ENCODE measurements around the gene HS3ST1.
A peak's percentile ranks its signal among the peaks of the same experiment; 100 is the strongest.

HS3ST1 gene

DNA sequence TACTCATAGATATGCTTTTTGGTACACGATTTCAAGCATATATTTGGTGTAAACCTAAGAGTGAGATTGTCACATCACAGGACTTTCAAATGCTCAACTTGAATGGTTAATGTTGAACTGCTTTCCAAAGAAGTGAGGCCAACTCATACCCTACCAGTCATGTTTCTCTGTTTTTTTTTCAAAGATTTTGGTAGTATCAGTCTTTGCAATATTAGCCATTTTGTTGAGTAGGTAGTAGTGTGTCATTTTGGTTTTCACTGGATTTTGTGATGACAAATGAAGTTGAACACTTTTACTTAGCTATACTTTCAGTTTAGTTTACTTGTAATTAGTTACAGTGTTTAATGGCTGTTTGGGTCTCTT lies 12.5 kb upstream of the HS3ST1 start:
- DNase-seq (no peak), ATAC-seq (no peak)
- Mint-ChIP-seq H3K9me3 (peaks cover 0 to 6% of the 10 kb centered on the region in 2 donors), H3K4me1 (no peaks in the 10 kb centered on the region), H3K27me3 (no peaks in the 10 kb centered on the region), H3K27ac (no peak overlapping the region), H3K4me3 (no peak overlapping the region)

DNA sequence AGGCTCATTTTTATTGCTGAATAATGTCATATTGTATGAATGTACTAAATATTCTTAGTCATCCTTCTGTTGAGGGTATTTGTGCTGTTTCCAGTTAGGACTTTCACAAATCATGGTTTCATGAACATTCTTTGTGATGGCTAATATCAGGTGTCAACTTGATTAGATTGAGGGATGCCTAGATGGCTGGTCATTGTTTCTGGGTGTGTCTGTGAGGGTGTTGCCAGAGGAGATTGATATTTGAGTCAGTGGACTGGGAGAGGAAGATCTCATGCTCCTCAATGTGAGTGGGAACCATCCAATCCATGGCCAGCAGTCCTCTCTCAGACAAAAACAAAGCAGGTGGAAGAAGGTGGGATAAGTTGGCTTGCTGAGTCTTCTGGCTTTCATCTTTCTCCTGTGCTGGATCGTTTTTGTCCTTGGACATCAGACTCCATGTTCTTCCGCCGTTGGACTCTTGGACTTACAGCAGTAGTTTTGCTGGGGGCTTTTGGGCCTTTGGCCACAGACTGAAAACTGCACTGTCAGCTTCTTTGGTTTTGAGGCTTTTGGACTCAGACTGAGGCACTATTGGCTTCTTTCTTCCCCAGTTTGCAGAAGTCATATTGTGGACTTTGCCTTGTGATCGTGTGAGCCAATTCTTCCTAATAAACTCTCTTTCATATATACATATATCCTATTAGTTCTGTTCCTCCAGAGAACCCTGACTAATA lies 11.9 kb upstream of the HS3ST1 start:
- Mint-ChIP-seq H3K4me1 (no peaks in the 10 kb centered on the region), H3K27me3 (no peaks in the 10 kb centered on the region), H3K27ac (no peak overlapping the region), H3K4me3 (no peak overlapping the region), H3K9me3 (peaks cover 0 to 6% of the 10 kb centered on the region in 2 donors)
- ATAC-seq (no peak), DNase-seq (no peak)

DNA sequence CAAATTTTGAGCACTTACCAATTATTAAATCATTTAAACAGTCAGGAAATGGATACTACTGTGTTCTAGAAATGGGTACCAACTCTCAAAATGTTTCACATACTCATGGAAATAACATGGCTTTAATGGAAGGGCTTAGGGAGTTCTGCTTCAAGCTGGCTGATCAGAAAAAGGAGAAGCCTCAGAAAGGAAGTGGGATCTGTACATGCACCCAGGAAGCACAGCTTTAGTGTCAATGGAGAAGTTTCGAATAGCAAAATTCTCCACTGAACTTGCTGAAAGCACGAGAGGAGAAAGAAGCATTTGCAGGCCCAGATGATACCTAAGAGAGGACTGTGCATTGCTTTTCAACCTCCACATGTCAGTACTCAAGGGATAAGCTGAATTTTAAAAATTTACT lies 11.1 kb upstream of the HS3ST1 start:
- Mint-ChIP-seq H3K4me3 (no peak overlapping the region), H3K27ac (no peak overlapping the region), H3K9me3 (peaks cover 0 to 6% of the 10 kb centered on the region in 2 donors), H3K27me3 (no peaks in the 10 kb centered on the region), H3K4me1 (no peaks in the 10 kb centered on the region)
- ATAC-seq (no peak), DNase-seq (no peak)

DNA sequence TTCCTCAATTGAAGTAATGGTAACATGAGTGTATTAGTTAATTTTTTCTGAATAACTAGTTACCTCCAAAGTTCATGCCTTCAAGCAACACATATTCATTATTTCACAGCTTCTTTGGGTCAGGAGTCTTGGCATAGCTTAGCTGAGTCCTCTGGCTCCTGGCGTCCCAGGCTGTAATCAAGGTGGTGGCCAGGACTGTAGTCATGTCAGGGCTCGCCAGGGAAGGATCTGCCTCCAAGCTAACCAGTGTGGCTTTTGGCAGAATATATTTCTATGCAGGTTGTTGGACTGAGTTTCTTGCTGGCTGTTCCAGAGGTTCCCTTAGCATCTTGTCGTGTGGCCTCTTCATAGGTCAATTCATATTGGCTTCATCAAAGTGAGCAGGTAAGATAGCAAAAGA lies 10.0 kb upstream of the HS3ST1 start:
- Mint-ChIP-seq H3K9me3 (peaks cover 0 to 2% of the 10 kb centered on the region in 2 donors), H3K4me3 (no peak overlapping the region), H3K27ac (no peak overlapping the region), H3K27me3 (no peaks in the 10 kb centered on the region), H3K4me1 (no peaks in the 10 kb centered on the region)
- no peak for ATAC-seq
- no peak for DNase-seq

DNA sequence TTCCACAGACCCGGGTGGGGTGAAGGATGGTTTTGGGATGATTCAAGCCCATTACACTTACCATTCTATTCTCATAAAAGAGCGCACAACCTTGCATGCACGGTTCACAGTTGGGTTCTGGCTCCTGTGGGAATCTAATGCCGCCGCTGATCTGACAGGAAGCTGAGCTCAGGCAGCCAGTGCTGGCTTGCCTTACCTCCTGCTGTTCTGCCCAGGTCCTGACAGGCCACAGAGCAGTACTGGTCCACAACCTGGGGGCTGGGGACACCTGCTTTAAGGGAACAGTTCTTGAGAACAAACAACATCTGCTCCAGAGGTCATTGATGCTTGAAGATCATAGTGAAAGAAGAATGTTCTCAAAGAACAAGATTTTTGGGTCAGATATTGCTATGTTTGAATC lies 8.0 kb upstream of the HS3ST1 start:
- Mint-ChIP-seq H3K27ac (no peak overlapping the region), H3K4me3 (no peak overlapping the region)
- no peak for DNase-seq

DNA sequence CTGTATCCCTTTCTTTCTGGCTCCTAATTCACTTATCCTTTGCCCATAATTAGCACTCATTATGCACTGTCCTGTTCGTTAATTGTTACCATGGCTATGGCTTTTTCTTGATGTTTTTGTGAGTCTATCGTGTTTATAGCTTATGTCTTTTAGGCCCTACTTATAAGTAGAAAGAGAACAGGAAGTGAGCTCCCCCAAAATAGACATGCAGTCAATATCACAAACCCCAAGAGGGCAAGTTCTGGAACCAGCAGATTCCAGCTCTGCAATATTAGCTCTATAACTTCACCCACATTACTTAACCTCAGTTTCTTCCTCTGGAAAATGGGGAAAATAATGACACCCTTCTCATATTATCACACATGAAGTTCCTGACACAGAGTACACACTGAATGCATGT lies 7.4 kb upstream of the HS3ST1 start:
- no peak for ATAC-seq
- Mint-ChIP-seq H3K27ac (no peak overlapping the region), H3K4me3 (no peak overlapping the region)

More for the DNA sequence above, 8.0 kb upstream of the HS3ST1 start:
- Mint-ChIP-seq H3K9me3 (no peaks in the 10 kb centered on the region), H3K27me3 (peaks cover 3% of the 10 kb centered on the region), H3K4me1 (no peaks in the 10 kb centered on the region)
- ATAC-seq: no peak

DNA sequence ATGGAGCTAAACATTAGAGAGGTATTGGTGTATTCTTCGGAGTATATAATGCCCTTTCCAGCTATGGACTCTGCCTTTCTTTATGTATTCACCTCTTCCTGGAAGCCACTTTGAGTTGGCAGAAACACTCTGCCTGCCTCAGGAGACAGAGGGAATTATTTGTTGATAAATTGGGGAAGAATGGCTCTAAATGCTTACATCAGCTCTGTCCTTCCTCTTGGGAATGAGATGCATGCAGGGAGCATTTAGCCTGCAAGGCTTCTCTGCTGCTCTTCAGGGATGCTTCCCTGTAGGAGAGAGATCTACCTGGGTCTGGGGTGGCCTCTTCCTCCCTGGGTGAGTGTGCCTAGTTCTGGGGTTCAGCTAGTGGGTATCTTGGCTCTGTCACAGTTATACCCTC lies 6.9 kb upstream of the HS3ST1 start:
- no peak for DNase-seq
- no peak overlapping the region for H3K4me3 Mint-ChIP-seq
- no peaks in the 10 kb centered on the region for H3K9me3 Mint-ChIP-seq
- peaks cover 12% of the 10 kb centered on the region for H3K27me3 Mint-ChIP-seq
- no peaks in the 10 kb centered on the region for H3K4me1 Mint-ChIP-seq
- no peak overlapping the region for H3K27ac Mint-ChIP-seq
- no peak for ATAC-seq

More for the DNA sequence above, 7.4 kb upstream of the HS3ST1 start:
- Mint-ChIP-seq H3K9me3 (no peaks in the 10 kb centered on the region), H3K4me1 (no peaks in the 10 kb centered on the region), H3K27me3 (peaks cover 9% of the 10 kb centered on the region)
- no peak for DNase-seq

DNA sequence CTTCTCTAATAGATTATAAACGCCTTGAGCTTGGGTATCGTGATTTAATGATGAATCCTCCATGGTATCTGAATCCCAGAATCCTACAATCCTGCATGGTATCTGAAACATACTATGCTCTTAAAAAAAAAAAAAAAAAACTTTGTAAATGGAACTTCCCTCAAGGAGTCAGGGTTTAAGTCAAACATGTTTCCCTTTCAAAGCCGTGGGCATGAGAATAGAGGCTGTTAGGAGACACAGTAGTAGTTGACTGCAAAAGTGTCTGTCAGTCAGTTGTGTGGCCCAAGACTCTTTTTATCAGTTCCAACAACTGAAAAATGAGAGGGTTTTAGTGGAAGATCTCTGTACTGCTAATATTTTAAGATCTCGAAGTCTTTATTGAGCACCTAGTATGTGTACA lies 2.4 kb upstream of the HS3ST1 start:
- H3K4me3 Mint-ChIP-seq: no peak overlapping the region
- H3K9me3 Mint-ChIP-seq: no peaks in the 10 kb centered on the region
- no peak overlapping the region for H3K27ac Mint-ChIP-seq
- no peak for ATAC-seq
- peaks cover 47% of the 10 kb centered on the region for H3K27me3 Mint-ChIP-seq
- DNase-seq: no peak
- H3K4me1 Mint-ChIP-seq: peaks cover 20% of the 10 kb centered on the region

DNA sequence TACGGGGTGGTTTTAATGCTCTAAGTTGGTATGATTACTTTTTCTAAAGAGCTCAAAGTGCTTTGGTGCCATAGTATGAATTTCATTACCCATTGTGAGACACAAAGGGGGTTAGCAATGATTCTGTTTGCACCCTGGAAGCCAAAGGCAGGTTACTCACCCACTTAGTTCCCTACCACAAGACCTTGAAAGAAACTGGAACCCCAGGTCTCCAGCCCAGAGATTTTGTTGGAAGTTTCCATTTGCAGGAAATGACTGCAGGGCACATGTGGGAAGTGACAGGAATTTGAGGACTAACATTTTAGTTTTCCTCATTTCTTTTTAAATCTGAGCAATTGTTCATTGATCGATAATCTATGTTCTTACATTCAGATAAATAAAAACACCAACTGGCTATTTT lies 1.8 kb upstream of the HS3ST1 start:
- H3K4me1 Mint-ChIP-seq: peaks cover 20% of the 10 kb centered on the region
- H3K4me3 Mint-ChIP-seq: no peak overlapping the region
- H3K27me3 Mint-ChIP-seq: peaks cover 47% of the 10 kb centered on the region
- no peak overlapping the region for H3K27ac Mint-ChIP-seq
- no peaks in the 10 kb centered on the region for H3K9me3 Mint-ChIP-seq
- DNase-seq (no peak), ATAC-seq (no peak)

DNA sequence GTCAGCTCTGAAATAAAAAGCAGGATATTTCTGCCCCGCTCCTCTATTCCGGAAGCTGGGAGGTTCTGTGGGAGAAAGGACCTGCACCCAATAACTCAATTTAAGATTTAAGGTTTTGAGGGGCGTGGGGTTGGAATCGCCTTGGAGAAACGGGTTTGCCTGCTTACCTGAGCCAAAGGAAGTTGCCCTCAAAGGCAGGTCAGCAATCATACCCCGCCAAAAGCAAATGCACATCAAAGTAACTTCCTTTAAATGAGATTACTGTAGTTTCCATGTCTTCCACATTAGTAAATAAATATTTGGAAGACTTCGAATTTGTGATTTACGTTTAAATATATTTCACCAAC lies 978 bp upstream of the HS3ST1 start:
- Mint-ChIP-seq H3K27ac (no peak overlapping the region), H3K27me3 (peaks cover 47% of the 10 kb centered on the region), H3K4me3 (peak overlapping the region in 1 of 2 donors; percentile 75), H3K4me1 (peaks cover 20% of the 10 kb centered on the region), H3K9me3 (no peaks in the 10 kb centered on the region)
- ATAC-seq (no peak), DNase-seq (no peak)

DNA sequence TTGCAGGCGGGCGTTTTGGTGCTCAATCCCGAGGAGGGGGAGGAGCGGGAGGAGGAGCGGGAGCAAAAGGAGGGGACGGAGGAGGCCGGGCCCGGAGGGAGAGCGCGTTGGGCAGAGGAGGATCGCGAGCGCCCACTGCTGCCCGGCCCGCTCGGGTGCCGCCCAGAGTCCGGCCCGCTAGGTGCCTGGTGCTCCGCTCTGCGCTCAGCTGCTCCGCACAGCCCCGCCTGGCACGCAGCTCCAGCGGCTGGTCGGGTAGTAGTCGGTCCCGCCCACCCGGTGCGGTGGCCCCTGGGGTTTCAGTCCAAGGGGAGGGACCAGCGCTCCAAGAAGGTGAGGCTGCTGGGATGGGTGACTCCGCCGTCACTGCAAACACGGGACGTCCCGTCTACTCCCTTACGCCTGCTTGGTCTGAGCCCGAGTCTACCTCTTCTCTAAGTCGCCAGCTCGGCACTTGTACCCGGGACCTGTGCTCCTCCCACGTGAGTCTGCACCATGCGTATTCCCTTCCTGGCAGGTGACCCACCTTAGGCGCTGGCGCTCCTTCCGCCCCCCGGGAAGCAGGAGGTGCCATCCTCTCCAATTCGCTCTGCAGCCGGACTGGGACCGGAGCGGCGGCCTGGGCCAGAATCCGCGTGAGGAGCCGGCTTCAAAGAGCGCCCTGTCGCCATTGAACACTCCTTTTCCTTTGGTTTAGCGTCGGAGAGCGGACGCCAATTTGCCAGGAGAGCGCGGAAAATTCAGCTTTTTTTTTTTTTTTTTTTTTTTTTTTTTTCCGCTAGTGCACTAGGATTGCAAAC lies 405 bp upstream of the HS3ST1 start:
- Mint-ChIP-seq H3K4me3 (peak overlapping the region; percentile 75 to 80), H3K9me3 (no peaks in the 10 kb centered on the region), H3K27me3 (peaks cover 47% of the 10 kb centered on the region), H3K27ac (no peak overlapping the region), H3K4me1 (peaks cover 20% of the 10 kb centered on the region)
- ATAC-seq: peak; percentile 86
- peak; percentile 49 to 53 for DNase-seq

DNA sequence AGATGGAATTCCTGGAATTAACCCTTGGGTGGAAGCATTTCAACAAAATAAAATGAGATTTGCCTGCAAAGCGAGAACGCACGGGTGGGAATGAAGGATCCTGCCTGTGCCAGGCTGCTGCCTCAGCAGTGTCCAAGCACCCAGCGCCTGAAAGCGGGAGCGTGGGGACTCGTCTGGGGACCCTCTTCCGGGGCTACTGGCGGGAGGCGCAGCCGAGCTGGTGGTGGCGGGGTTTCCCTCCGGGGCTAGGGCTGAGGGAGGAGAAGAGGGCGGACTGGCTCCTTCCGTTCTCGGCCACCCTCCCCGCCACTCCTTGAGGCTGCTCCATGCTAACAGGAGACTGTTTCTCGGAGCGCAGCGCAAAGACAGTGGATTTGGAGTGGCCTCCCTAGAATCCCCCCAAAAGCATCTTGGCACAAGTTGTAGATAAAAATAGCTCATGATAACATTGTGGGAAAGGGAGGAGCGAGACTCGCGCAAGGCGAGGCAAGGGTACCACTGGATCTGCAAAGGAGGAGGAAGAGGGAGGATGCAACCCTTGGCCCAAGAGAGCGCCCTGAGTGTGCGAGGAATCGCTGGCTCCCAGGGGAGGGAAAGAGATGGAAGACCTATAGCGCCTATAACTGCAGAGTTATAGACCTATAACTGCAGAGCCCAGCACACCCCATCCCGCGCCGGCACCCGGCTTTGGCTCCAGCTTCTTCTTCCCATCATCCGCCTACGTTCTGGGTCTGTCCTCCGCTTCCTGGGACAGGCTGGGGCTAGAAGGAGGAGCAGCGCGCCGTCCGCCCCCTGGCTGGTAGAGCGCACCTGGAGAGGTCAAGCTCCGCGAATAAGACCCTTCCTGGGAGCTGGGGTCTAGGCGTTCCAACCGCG lies 1.3 kb downstream of the HS3ST1 start:
- H3K27ac Mint-ChIP-seq: no peak overlapping the region
- H3K4me3 Mint-ChIP-seq: peak overlapping the region; percentile 75 to 80
- peaks cover 47% of the 10 kb centered on the region for H3K27me3 Mint-ChIP-seq
- no peak for DNase-seq
- no peak for ATAC-seq
- H3K4me1 Mint-ChIP-seq: peaks cover 20% of the 10 kb centered on the region
- H3K9me3 Mint-ChIP-seq: no peaks in the 10 kb centered on the region

DNA sequence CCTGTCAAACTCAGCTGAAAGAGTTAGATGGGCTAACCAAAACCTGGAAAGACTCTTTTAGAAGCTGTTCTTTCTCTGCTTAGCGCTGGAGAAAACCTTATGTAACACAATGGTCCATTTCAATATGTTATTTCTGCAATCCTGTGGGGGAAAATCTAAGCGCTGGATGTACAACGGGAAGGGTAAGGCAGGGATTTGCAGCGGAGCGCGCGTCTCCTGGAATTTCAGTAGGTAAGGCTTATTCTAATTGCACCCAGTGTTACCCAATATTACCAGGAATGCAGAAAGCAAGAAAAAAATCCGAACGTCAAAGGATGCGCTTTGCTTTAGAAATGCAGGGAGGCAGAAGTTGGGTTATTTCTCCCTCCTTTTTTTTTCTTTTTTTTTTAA lies 2.0 kb downstream of the HS3ST1 start:
- Mint-ChIP-seq H3K27me3 (peaks cover 45% of the 10 kb centered on the region), H3K27ac (no peak overlapping the region), H3K9me3 (no peaks in the 10 kb centered on the region), H3K4me1 (peaks cover 20% of the 10 kb centered on the region), H3K4me3 (no peak overlapping the region)
- DNase-seq: no peak
- no peak for ATAC-seq

DNA sequence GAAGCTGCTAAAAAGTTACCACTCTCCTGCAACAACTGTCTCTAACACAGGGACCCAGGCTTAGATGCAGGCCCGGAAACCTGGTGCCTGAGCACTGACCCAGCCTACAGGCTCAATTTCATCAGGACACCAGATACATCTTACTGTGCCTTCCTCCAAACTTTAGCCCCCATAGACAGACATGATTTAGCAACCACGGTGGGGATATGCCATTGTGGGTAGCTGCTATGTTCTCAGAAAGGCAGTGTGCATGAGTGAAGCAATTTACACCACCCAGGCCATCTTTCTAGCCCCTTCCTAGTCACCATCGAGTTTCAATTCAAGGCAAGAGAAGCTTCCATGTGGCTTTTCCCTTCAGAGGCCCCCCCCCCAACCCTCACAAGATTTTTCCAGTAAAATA lies 2.7 kb downstream of the HS3ST1 start:
- peaks cover 38% of the 10 kb centered on the region for H3K27me3 Mint-ChIP-seq

DNA sequence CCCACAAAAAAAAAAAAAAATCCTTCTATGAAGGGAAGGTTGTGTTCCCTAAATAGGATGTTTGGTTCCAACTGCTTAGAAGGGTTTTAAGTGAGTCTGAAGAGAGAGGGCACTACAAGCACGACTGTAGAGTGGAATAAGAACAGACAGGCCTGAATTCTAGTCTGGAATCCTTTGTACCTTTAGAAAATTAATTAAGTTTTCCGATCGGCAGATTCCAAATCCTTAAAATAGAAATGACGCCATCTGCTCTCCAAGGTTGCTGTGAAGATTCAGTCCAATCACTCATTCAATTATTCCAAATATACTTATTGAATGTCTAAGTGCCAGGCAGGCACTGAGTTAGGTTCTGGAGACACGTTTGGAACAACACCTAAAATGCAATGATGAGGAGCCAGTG lies 3.8 kb downstream of the HS3ST1 start:
- ATAC-seq: no peak
- Mint-ChIP-seq H3K4me1 (peaks cover 20% of the 10 kb centered on the region), H3K4me3 (no peak overlapping the region)

More for the DNA sequence above, 2.7 kb downstream of the HS3ST1 start:
- no peaks in the 10 kb centered on the region for H3K9me3 Mint-ChIP-seq
- no peak for DNase-seq
- H3K4me3 Mint-ChIP-seq: no peak overlapping the region
- peaks cover 20% of the 10 kb centered on the region for H3K4me1 Mint-ChIP-seq
- no peak for ATAC-seq
- no peak overlapping the region for H3K27ac Mint-ChIP-seq

DNA sequence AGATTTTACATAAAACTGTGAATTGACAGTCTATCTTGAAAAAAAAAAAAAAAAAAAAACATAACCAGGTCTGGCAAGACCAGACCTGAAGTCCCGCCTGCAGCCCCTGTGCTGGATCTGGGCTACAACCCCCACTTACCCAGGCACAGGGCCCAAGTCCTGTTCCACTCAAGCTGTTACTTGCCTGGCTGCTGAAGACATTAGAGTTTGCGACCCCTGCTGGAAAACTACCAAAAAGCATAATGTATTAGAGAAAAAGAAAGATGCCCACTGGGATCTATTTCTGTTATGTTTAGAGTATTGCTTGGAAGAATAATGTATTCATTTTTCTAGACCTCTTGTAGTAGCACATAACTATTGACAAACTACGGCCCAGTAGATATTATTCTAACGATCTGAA lies 4.7 kb downstream of the HS3ST1 start:
- ATAC-seq: peak; percentile 33
- Mint-ChIP-seq H3K27me3 (peaks cover 28% of the 10 kb centered on the region), H3K4me3 (no peak overlapping the region), H3K4me1 (peaks cover 15% of the 10 kb centered on the region), H3K27ac (peak overlapping the region in 1 of 2 donors; percentile 37), H3K9me3 (no peaks in the 10 kb centered on the region)
- DNase-seq: no peak

More for the DNA sequence above, 3.8 kb downstream of the HS3ST1 start:
- no peak for DNase-seq
- Mint-ChIP-seq H3K9me3 (no peaks in the 10 kb centered on the region), H3K27ac (no peak overlapping the region), H3K27me3 (peaks cover 35% of the 10 kb centered on the region)
